Measurements from ENCODE around the gene TMEM190. TPM values are rescaled to one million over a fixed set of nuclear protein-coding genes. Genes with fewer than 3 reads are reported as not detected.

The TMEM190 gene
- total and polyA plus RNA-seq, 3 donors from 2014 or later = 12.9 to 35.4 (median 19.2) TPM

GRCh38 chr19:55346725-55347441 lies 29.7 kb upstream of the TMEM190 start:
- Histone ChIP-seq H3K27ac (no peak overlapping the region), H3K9me3 (no peaks in the 10 kb centered on the region), H3K36me3 (ENCODE audit: low read depth, missing control alignments) (no peaks in the 10 kb centered on the region), H3K4me1 (no peaks in the 10 kb centered on the region), H3K4me3 (no peak overlapping the region), H3K27me3 (no peaks in the 10 kb centered on the region)
- intact Hi-C loops (cut with DNase I; ENCODE audit: low total_unique reads) = no loop called here
- no peak for DNase-seq
- WGBS, 2 donors = 86 to 94% methylated on average over 9 to 32 of the region's 41 CpGs
- TF ChIP-seq POLR2A (IDR thresholded peaks at IDR 0.05) (no peak), CTCF (IDR thresholded peaks at IDR 0.05) (no peak)

- WGBS, 2 donors = 71 to 86% methylated on average over 4 to 7 of the region's 10 CpGs
- no peaks in the 10 kb centered on the region for H3K4me1 ChIP-seq
- H3K9me3 ChIP-seq = no peaks in the 10 kb centered on the region
- H3K36me3 ChIP-seq (ENCODE audit: low read depth, missing control alignments) = no peaks in the 10 kb centered on the region
- TF ChIP-seq POLR2A (IDR thresholded peaks at IDR 0.05) (no peak), CTCF (IDR thresholded peaks at IDR 0.05) (no peak)
- DNase-seq = no peak
- H3K4me3 ChIP-seq = no peak overlapping the region
- H3K27me3 ChIP-seq = no peaks in the 10 kb centered on the region
- H3K27ac ChIP-seq = no peak overlapping the region
- intact Hi-C loops (cut with DNase I; ENCODE audit: low total_unique reads) = no loop called here
These were observed 29.1 kb upstream of the TMEM190 start for GRCh38 chr19:55347442-55348009.

- intact Hi-C loops (cut with DNase I; ENCODE audit: low total_unique reads) = no loop called here
- Histone ChIP-seq H3K9me3 (no peaks in the 10 kb centered on the region), H3K4me1 (no peaks in the 10 kb centered on the region), H3K36me3 (ENCODE audit: low read depth, missing control alignments) (no peaks in the 10 kb centered on the region), H3K27ac (no peak overlapping the region), H3K4me3 (no peak overlapping the region), H3K27me3 (no peaks in the 10 kb centered on the region)
- TF ChIP-seq POLR2A (IDR thresholded peaks at IDR 0.05) (no peak), CTCF (IDR thresholded peaks at IDR 0.05) (no peak)
- no peak for DNase-seq
- 75 to 82% methylated on average over 13 to 22 of the region's 22 CpGs for WGBS, 2 donors
These were observed 28.1 kb upstream of the TMEM190 start for GRCh38 chr19:55348317-55349034.

GRCh38 chr19:55350620-55351315 lies 25.9 kb upstream of the TMEM190 start:
- H3K27me3 ChIP-seq = no peaks in the 10 kb centered on the region

More at GRCh38 chr19:55350620-55351315, 25.9 kb upstream of the TMEM190 start:
- Histone ChIP-seq H3K9me3 (no peaks in the 10 kb centered on the region), H3K36me3 (ENCODE audit: low read depth, missing control alignments) (no peaks in the 10 kb centered on the region), H3K4me1 (peaks cover 8% of the 10 kb centered on the region), H3K4me3 (no peak overlapping the region), H3K27ac (no peak overlapping the region)
- no peak for DNase-seq
- TF ChIP-seq CTCF (IDR thresholded peaks at IDR 0.05) (no peak), POLR2A (IDR thresholded peaks at IDR 0.05) (no peak)
- 81 to 89% methylated on average over 10 to 11 of the region's 11 CpGs for WGBS, 2 donors
- intact Hi-C loops (cut with DNase I; ENCODE audit: low total_unique reads) = no loop called here
